HG03175 (cell line): ENCODE data around the gene LYSMD4.

ENCODE experiments used
- ATAC-seq: cut with Tn5 transposase; IDR thresholded peaks from one replicate; pipeline ENCODE4 v1.9.1; 2021; ENCODE audit warnings: mild to moderate bottlenecking, moderate library complexity; ENCODE audit not compliant: unreplicated experiment

Gene LYSMD4

GRCh38 chr15:99732124-99732750 is 1.0 kb downstream of the LYSMD4 start:
- no peak for ATAC-seq

- no peak for ATAC-seq
Observed at GRCh38 chr15:99731336-99732123, 1.7 kb downstream of the LYSMD4 start.

- ATAC-seq: no peak
Observed at GRCh38 chr15:99729920-99730319, 3.3 kb downstream of the LYSMD4 start.

GRCh38 chr15:99729327-99729726 is 3.9 kb downstream of the LYSMD4 start:
- ATAC-seq: no peak

GRCh38 chr15:99728916-99729315 is 4.3 kb downstream of the LYSMD4 start:
- ATAC-seq: no peak

- ATAC-seq: no peak
Observed at GRCh38 chr15:99727733-99728132, 5.5 kb downstream of the LYSMD4 start.

- ATAC-seq: no peak
Observed at GRCh38 chr15:99727330-99727729, 5.9 kb downstream of the LYSMD4 start.

GRCh38 chr15:99726333-99726732 is 6.9 kb downstream of the LYSMD4 start:
- no peak for ATAC-seq

- ATAC-seq: no peak
Observed at GRCh38 chr15:99722406-99722805, 10.8 kb downstream of the LYSMD4 start.

- no peak for ATAC-seq
Observed at GRCh38 chr15:99721896-99722295, 11.3 kb downstream of the LYSMD4 start.

- ATAC-seq: no peak
Observed at GRCh38 chr15:99721104-99721778, 12.0 kb downstream of the LYSMD4 start.

- no peak for ATAC-seq
Observed at GRCh38 chr15:99720533-99720932, 12.7 kb downstream of the LYSMD4 start.

GRCh38 chr15:99719096-99719541 is 14.1 kb downstream of the LYSMD4 start:
- peak; percentile 73 for ATAC-seq

- ATAC-seq: no peak
Observed at GRCh38 chr15:99718421-99718820, 14.8 kb downstream of the LYSMD4 start.

- peak; percentile 30 for ATAC-seq
Observed at GRCh38 chr15:99717161-99718009, 15.9 kb downstream of the LYSMD4 start.

GRCh38 chr15:99716540-99717095 is 16.6 kb downstream of the LYSMD4 start:
- ATAC-seq: no peak

- ATAC-seq: no peak
Observed at GRCh38 chr15:99712415-99712814, 20.8 kb downstream of the LYSMD4 start.

GRCh38 chr15:99711625-99712024 is 21.6 kb downstream of the LYSMD4 start:
- ATAC-seq: no peak

- no peak for ATAC-seq
Observed at GRCh38 chr15:99709243-99709986, 23.8 kb downstream of the LYSMD4 start.

- no peak for ATAC-seq
Observed at GRCh38 chr15:99708563-99708962, 24.7 kb downstream of the LYSMD4 start.
